ENCODE data around the gene GCDH. TPM values are rescaled to one million over a fixed set of nuclear protein-coding genes. Genes with fewer than 3 reads are reported as not detected.
A peak's percentile ranks its signal among the peaks of the same experiment; 100 is the strongest.

The GCDH gene
- total RNA-seq, 4 donors from 2014 or later, result 19.2 to 39.5 (median 24.6) TPM

DNA sequence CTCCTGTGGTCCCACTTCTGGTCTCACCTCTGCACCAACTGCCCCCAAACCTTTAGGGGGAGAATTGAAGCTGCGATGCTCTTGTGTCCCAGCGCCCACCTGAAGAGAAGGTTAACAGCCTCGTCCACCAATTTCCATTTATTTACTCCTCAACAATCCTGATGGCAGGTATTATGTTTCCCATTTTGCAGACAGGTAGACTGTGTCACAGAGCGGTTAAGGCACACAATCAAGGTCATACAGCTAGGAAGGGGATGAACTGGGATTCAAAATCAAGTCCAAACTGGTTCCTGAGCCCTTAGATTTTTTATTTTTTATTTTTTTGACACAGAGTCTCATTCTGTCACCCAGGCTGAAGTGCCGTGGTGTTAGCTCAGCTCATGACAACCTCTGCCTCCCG lies 15.9 kb upstream of the GCDH start:
- H3K4me3 ChIP-seq (ENCODE audit: low read depth, poor library complexity, severe bottlenecking), result no peak overlapping the region
- DNase-seq (ENCODE audit: low spot score in 2 of 2), result no peak
- TF ChIP-seq POLR2A (IDR thresholded peaks at IDR 0.05), result no peak
- TF ChIP-seq CTCF (IDR thresholded peaks at IDR 0.05), result no peak
- 94 to 96% methylated on average over 6 of the region's 6 CpGs for WGBS, 2 donors
- intact Hi-C loops (cut with DNase I; ENCODE audit: low total_unique reads), result no loop called here

DNA sequence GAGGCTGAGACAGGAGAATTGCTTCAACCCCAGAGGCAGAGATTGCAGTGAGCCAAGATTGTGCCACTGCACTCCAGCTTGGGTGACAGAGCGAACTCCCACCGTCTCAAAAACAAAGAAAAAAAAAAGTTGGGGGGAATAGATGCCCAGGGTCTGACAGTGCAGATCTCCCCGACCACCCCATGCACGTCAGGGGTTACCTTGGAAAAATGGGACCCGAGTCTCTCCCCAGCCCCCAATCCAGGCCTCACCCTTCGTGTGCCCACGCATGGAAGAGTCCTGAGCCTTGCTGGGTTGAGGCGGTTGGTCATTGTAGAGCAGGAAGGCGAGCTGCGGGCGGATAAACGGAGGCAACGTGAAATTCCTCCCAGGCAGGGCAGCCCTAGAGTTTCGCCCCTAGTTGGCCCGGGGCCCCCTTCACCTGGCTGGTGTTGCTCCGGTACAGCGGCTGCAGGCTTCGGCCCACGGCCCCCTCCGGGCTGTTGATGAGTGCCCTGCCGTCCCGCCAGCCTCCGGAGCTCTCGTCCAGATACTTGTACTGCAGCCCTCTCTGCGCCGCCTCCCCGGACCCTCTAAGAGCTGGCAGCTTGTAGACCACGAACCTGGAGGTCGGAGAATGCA lies 10.3 kb upstream of the GCDH start:
- peak overlapping the region; percentile 72 for H3K4me3 ChIP-seq (ENCODE audit: low read depth, poor library complexity, severe bottlenecking)
- 9 to 11% methylated on average over 26 to 29 of the region's 29 CpGs for WGBS, 2 donors
- no peak for TF ChIP-seq CTCF (IDR thresholded peaks at IDR 0.05)
- TF ChIP-seq POLR2A (IDR thresholded peaks at IDR 0.05), result no peak
- intact Hi-C loops (cut with DNase I; ENCODE audit: low total_unique reads), result loop anchor here (10.0 kb wide), 1 partner anchor 64 kb away; the partner anchor contains the start of gene RAD23A
- DNase-seq (ENCODE audit: low spot score in 2 of 2), result peak in 1 of 2 donors; percentile 90

GRCh38 chr19:12881172-12881808 lies 9.7 kb upstream of the GCDH start, which contains the start of gene DNASE2:
Gene DNASE2 (minus strand): TSS chr19:12881449. CDS start chr19:12881375, 74 bp downstream.
- DNase-seq (ENCODE audit: low spot score in 2 of 2), result peak; percentile 97 to 99

DNA sequence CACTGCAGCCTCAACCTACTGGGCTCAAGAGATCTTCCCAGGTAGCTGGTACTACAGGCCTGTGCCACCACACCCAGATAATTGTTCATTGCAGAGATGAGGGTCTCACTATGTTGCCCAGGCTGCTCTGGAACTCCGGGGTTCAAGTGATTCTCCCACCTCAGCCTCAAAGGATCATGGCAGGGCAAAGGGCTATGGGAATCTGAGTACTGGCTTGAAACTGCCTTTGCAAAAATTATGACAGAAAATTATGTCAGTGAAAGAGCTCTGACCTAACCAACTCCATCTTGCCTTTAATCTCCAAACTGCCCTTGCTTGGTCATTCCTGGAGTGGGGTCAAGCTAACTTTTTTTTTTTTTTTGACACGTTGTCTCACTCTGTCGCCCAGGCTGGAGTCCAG lies 8.4 kb upstream of the GCDH start:
- intact Hi-C loops (cut with DNase I; ENCODE audit: low total_unique reads), result loop anchor here (10.0 kb wide), 1 partner anchor 62 kb away; the partner anchor contains the start of gene RAD23A
- DNase-seq (ENCODE audit: low spot score in 2 of 2), result no peak
- 89 to 91% methylated on average over 3 of the region's 3 CpGs for WGBS, 2 donors
- H3K4me3 ChIP-seq (ENCODE audit: low read depth, poor library complexity, severe bottlenecking), result no peak overlapping the region
- TF ChIP-seq CTCF (IDR thresholded peaks at IDR 0.05) (no peak), POLR2A (IDR thresholded peaks at IDR 0.05) (no peak)

More at GRCh38 chr19:12881172-12881808, 9.7 kb upstream of the GCDH start, which contains the start of gene DNASE2:
- 1% methylated on average over 21 to 32 of the region's 38 CpGs for WGBS, 2 donors
- H3K4me3 ChIP-seq (ENCODE audit: low read depth, poor library complexity, severe bottlenecking), result peak within 1 kb of the TSS; percentile 72
- intact Hi-C loops (cut with DNase I; ENCODE audit: low total_unique reads), result loop anchor here (10.0 kb wide), 1 partner anchor 64 kb away; the partner anchor contains the start of gene RAD23A
- no peak for TF ChIP-seq POLR2A (IDR thresholded peaks at IDR 0.05)
- no peak for TF ChIP-seq CTCF (IDR thresholded peaks at IDR 0.05)

GRCh38 chr19:12884202-12884601 lies 6.8 kb upstream of the GCDH start:
- no peak overlapping the region for H3K4me3 ChIP-seq (ENCODE audit: low read depth, poor library complexity, severe bottlenecking)
- 85 to 91% methylated on average over 3 of the region's 3 CpGs for WGBS, 2 donors
- intact Hi-C loops (cut with DNase I; ENCODE audit: low total_unique reads), result loop anchor here (10.0 kb wide), 1 partner anchor 61 kb away; the partner anchor contains the start of gene RAD23A
- DNase-seq (ENCODE audit: low spot score in 2 of 2), result no peak
- TF ChIP-seq CTCF (IDR thresholded peaks at IDR 0.05) (no peak), POLR2A (IDR thresholded peaks at IDR 0.05) (no peak)

Data from lower leg skin (tissue), 4 donors.